Activated naive CD4-positive, alpha-beta T cell (primary cell): ENCODE data around the gene RASSF3.

Experiments
- DNase-seq, 4 experiments: peaks; one replicate each; lab custom pipeline; 2025; lab: John Stamatoyannopoulos, UW

Gene RASSF3

DNA sequence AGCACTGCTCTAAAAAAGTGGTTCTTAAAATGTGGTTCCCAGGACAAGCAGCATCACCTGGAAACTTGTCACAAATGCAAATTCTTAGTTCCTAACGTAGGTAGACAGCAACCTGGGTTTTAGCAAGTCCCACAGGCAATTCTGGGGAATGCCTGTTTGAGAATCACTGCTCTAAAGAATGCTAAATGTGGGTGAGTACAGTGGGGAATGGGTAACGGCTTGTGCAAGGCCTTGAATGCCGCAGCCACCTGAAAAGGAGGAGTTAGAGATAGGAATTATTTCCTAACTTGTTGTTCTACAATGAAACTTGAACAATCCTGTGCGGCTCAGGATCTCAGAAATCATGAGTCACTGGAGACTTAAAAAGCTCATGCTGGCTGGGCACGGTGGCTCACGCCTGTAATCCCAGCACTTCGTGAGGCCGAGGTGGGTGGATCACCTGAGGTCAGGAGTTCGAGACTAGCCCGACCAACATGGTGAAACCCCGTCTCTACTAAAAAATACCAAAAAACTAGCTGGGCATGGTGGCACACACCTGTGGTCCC, 114.0 kb downstream of the RASSF3 start:
- no peak for DNase-seq

GRCh38 chr12:64729909-64730587, 119.8 kb downstream of the RASSF3 start:
- DNase-seq = no peak

- no peak for DNase-seq
These were observed 120.3 kb downstream of the RASSF3 start for GRCh38 chr12:64730588-64730969.

DNA sequence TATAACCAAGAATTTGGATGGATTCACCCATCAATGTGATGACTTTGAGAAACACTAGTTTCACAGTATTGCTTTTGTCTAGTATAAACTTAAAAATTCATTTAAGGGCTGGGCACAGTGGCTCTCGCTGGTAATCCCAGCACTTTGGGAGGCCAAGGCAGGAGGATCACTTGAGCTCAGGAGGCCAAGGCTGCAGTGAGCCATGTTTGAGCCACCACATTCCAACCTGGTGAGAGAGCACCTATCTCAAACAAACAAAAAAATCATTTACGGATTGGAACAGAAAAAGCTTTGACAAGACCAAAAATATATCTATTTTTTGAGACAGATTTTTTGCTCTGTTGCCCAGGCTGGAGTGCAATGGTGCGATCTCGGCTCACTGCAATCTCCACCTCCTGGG, 121.4 kb downstream of the RASSF3 start:
- no peak for DNase-seq

DNA sequence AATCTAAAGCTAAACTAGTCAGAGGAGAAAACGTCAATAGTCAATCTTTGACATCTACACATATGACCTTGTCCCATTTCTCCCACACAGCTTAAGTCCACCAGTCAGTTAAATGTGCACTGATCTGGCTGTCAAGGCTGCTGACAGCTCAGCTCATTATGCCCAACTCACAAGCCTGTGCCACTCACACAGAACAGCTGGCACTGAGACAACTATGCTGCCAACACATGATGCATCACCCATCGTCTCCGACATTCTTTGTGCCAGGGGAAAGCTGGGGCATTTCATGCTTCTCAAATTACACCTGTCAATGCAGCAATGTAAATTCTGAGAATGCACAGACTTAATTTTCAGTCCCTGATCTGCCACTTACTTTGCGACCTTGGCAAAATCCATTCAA, 123.6 kb downstream of the RASSF3 start:
- DNase-seq = no peak

DNA sequence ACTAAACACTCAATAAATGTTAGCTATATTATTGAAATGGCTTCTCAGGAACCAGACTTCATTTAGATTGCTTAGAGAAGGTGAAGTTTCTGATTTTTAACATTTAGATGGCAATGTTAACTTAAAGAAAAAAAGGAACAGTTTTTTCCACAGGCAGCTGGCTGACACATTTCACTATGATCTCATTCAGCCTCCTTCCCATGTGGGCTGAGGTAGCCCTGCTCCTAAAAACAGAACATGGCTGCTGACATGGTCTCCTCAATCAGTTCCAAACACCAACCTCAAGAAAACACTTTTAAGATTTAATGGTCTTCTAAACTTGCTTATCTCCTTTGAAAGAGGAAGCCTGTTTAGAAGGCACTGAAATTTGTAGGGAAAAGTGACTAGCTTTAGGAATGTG, 125.1 kb downstream of the RASSF3 start:
- DNase-seq = no peak

- no peak for DNase-seq
These were observed 126.5 kb downstream of the RASSF3 start for GRCh38 chr12:64736771-64737170.

GRCh38 chr12:64737539-64737938, 127.2 kb downstream of the RASSF3 start:
- DNase-seq = no peak

- DNase-seq = no peak
These were observed 129.5 kb downstream of the RASSF3 start for GRCh38 chr12:64739778-64740177.

DNA sequence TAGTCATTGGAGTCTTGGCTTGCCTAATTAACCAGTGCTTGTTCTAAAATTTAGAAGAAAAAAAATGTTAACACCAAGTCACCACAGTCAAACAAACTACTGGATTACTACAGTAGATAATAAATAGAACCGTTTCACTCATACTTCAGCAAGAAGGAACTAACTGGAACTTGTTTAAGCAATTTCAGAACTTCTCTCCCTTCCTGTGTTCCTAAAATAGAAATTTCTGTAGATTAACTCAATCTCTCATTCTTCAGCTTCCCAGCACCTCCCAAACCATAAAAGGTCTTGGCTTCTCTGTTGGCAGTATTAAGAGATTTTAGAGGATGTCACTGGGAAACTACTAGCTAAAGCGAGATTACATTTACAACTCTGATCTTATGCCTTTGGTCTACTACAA, 130.4 kb downstream of the RASSF3 start:
- DNase-seq = no peak

DNA sequence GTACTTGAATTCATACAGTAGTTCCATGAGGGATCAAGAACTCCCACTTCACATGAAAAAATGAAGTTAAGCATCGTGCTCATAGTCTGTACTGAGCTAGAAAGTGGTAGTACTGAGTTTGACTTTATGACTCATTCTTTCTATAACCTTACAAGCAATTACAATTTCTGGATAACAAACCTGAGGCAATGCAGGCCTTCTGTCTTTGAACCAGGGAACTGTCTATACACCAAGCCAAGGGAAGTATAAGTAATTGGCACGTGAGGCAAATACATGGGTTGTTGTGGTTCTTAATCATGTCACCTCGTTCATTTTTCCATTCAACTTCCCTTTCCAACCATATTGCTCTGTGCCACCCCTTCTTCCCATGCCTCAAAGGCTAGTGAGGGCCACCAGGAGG, 132.1 kb downstream of the RASSF3 start:
- no peak for DNase-seq

- DNase-seq = no peak
These were observed 132.9 kb downstream of the RASSF3 start for GRCh38 chr12:64743206-64743605.

- no peak for DNase-seq
These were observed 134.3 kb downstream of the RASSF3 start for GRCh38 chr12:64744422-64745258.

- DNase-seq = no peak
These were observed 135.0 kb downstream of the RASSF3 start for GRCh38 chr12:64745259-64745807.

- no peak for DNase-seq
These were observed 135.7 kb downstream of the RASSF3 start for GRCh38 chr12:64745980-64746379.

- no peak for DNase-seq
These were observed 136.4 kb downstream of the RASSF3 start for GRCh38 chr12:64746663-64747062.
